Upper lobe of left lung (tissue), 6 donors: ENCODE measurements around the gene CHKB. TPM values are rescaled to one million over a fixed set of nuclear protein-coding genes. Genes with fewer than 3 reads are reported as not detected.

Experiments used
- ATAC-seq, 2 donors: fragments of 200-7000 bp; cut with Tn5 transposase; one replicate each; pipeline ENCODE4 v1.9.1; 2022; ENCODE audit warnings: mild to moderate bottlenecking in 2 of 2, moderate library complexity in 2 of 2; ENCODE audit not compliant: low FRiP score in 2 of 2
- DNase-seq, 2 donors: peaks; one replicate each; pipeline ENCODE4 v3.0.0-alpha.2; 2019 to 2020
- H3K27ac ChIP-seq, 4 donors: fragments of 200-600 bp; sonication (generic); one replicate each; pipeline ENCODE4 v1.5.1; 2016 to 2019
- H3K27me3 ChIP-seq, 4 donors: fragments of 200-600 bp; sonication (generic); one replicate each; pipeline ENCODE4 v1.5.1; 2017 to 2019
- H3K36me3 ChIP-seq, 4 donors: fragments of 200-600 bp; sonication (generic); one replicate each; pipeline ENCODE4 v1.5.1; 2016 to 2019
- H3K4me1 ChIP-seq, 4 donors: fragments of 200-600 bp; sonication (generic); one replicate each; pipeline ENCODE4 v1.5.1; 2018 to 2019
- H3K4me3 ChIP-seq, 4 donors: fragments of 200-600 bp; sonication (generic); one replicate each; pipeline ENCODE4 v1.5.1; 2017 to 2019; ENCODE audit warnings: mild to moderate bottlenecking in 2 of 4, moderate library complexity in 1 of 4
- H3K9me3 ChIP-seq, 4 donors: fragments of 200-600 bp; sonication (generic); one replicate each; pipeline ENCODE4 v1.5.1; 2018 to 2019
- EP300 ChIP-seq, 4 donors: sonication (generic); formaldehyde crosslinking; IDR thresholded peaks; one replicate each; pipeline ENCODE4 v1.5.1; 2017; ENCODE audit warnings: antibody characterized with exemption in 4 of 4, control low read depth in 2 of 4
- POLR2A ChIP-seq, 4 donors: fragments of 450-650 bp; IDR thresholded peaks; one replicate each; pipeline ENCODE4 v1.5.1; 2016 to 2017; ENCODE audit warnings: antibody characterized with exemption in 4 of 4, mild to moderate bottlenecking in 2 of 4
- POLR2AphosphoS5 ChIP-seq, 2 donors: sonication (generic); formaldehyde crosslinking; IDR thresholded peaks; one replicate each; pipeline ENCODE4 v1.5.1; 2017; ENCODE audit warnings: antibody characterized with exemption in 2 of 2
- WGBS, 2 donors: methylation state at CpG; one replicate each; pipeline ENCODE4 v1.1.5; 2017 to 2018; 5-methylcytosine and 5-hydroxymethylcytosine counted together
- total RNA-seq, 6 donors: library from RNA; depleted of rRNA in 4 of 6; stranded (reverse); fragments of >200 nt in 4 of 6; gene quantifications; one replicate each; pipeline versions ENCODE4 v1.1.0 to v1.2.1, GENCODE V29; 2016 to 2021
- TF ChIP-seq, protein P1 (sequence below), 6 experiments: fragments of 450-650 bp in 4 of 6; fragments of 200-600 bp in 2 of 6; sonication (generic) in 2 of 6; IDR thresholded peaks; one replicate each; pipeline ENCODE4 v1.5.1; 2016 to 2019; ENCODE audit warnings: antibody characterized with exemption in 6 of 6
- donor health status: DM: no; HTN: no; CAD: no; lungs with moderate emphysema.
- donor health status: DM: no; HTN: yes; CAD: no; lungs with severe emphysema.

The CHKB gene
- total RNA-seq, 6 donors from 2014 or later, result 42.7 to 294 (median 87.8) TPM

DNA sequence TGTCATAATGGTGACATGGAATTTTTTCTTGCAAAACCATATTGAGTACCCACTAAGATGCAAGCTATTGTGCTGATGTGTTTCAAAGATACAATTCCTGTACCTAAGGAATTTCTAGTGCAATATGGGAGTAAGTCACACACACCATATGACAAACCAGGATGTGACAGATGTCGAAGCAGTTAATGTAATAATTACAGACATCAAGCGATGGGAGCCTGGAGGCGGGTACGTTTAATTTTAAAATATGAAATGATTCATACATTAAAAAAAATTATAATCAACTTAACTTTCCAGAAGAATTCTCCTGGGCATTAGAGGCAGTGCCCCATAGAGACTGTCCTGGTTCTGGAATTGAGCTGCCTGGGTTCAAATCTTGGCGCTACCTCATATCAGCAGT lies 25.9 kb downstream of the CHKB start:
- no peaks in the 10 kb centered on the region for H3K9me3 ChIP-seq
- no peaks in the 10 kb centered on the region for H3K4me1 ChIP-seq
- ATAC-seq (no peak), DNase-seq (no peak)
- H3K4me3 ChIP-seq, result no peak overlapping the region
- no peak overlapping the region for H3K27ac ChIP-seq
- WGBS, 2 donors, result 87% methylated on average over 5 of the region's 5 CpGs
- no peaks in the 10 kb centered on the region for H3K27me3 ChIP-seq
- no peaks in the 10 kb centered on the region for H3K36me3 ChIP-seq
- TF ChIP-seq POLR2AphosphoS5 (IDR thresholded peaks at IDR 0.05) (no peak), EP300 (IDR thresholded peaks at IDR 0.05) (no peak), POLR2A (IDR thresholded peaks at IDR 0.05) (no peak)
- TF ChIP-seq, protein P1, sequence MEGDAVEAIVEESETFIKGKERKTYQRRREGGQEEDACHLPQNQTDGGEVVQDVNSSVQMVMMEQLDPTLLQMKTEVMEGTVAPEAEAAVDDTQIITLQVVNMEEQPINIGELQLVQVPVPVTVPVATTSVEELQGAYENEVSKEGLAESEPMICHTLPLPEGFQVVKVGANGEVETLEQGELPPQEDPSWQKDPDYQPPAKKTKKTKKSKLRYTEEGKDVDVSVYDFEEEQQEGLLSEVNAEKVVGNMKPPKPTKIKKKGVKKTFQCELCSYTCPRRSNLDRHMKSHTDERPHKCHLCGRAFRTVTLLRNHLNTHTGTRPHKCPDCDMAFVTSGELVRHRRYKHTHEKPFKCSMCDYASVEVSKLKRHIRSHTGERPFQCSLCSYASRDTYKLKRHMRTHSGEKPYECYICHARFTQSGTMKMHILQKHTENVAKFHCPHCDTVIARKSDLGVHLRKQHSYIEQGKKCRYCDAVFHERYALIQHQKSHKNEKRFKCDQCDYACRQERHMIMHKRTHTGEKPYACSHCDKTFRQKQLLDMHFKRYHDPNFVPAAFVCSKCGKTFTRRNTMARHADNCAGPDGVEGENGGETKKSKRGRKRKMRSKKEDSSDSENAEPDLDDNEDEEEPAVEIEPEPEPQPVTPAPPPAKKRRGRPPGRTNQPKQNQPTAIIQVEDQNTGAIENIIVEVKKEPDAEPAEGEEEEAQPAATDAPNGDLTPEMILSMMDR (IDR thresholded peaks at IDR 0.05), result no peak

DNA sequence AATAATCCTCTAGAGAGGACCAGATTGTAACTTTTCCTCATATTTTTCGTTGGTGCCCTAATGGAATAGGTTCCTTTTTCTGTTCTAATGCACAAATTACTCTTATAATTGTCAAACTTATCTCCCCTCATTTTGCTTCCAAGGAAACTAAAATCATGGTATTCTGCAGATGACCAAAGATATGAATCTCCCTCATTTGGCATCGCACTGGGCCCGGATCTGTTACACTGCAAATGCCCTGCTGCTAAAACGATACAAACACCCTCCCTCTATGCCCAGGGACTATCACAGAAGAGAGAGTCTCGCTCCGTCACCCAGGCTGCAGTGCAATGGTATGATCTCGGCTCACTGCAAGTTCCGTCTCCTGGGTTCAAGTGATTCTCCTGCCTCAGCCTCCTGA lies 29.3 kb downstream of the CHKB start:
- no peaks in the 10 kb centered on the region for H3K36me3 ChIP-seq
- TF ChIP-seq POLR2A (IDR thresholded peaks at IDR 0.05) (no peak), EP300 (IDR thresholded peaks at IDR 0.05) (no peak), POLR2AphosphoS5 (IDR thresholded peaks at IDR 0.05) (no peak)
- TF ChIP-seq, protein P1 (IDR thresholded peaks at IDR 0.05), result no peak
- H3K9me3 ChIP-seq, result no peaks in the 10 kb centered on the region
- peaks cover 0 to 9% (median 4%) of the 10 kb centered on the region in 4 donors for H3K27me3 ChIP-seq
- peaks cover 7 to 11% (median 9%) of the 10 kb centered on the region in 4 donors for H3K4me1 ChIP-seq
- H3K4me3 ChIP-seq, result no peak overlapping the region
- DNase-seq (no peak), ATAC-seq (no peak)
- WGBS, 2 donors, result 83 to 90% methylated on average over 8 of the region's 8 CpGs
- H3K27ac ChIP-seq, result no peak overlapping the region

DNA sequence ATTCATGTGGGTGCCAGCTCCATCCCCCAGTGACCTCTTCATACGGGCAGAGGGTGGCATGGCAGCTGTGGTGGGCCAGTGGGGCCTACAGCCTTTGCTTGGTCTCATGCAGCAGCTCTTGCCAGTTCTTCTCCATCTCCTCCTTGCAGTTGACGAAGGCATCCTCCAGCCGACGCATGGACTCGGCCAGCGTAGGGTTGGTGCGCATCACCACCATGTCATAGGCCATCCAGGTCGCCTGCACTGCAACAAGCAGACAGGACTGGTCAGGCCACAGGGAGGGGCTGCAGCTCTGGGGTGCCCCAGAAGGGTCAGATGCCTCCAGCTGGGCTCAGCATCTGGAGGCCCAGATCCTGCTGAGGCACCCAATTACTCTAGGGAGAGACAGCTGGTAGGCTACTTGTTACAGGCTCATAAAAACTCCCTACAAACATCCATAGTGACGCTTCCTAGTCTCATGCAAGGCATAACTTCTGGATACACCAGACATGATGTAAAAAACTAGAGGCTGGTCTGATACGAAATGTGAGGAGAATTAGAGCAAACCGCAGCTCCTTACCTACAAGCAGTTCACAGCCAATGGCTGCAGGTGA lies 31.4 kb downstream of the CHKB start:
- Histone ChIP-seq H3K9me3 (no peaks in the 10 kb centered on the region), H3K36me3 (no peaks in the 10 kb centered on the region), H3K4me3 (no peak overlapping the region), H3K27me3 (peaks cover 0 to 26% (median 9%) of the 10 kb centered on the region in 4 donors), H3K27ac (no peak overlapping the region), H3K4me1 (peaks cover 7 to 26% (median 15%) of the 10 kb centered on the region in 4 donors)
- DNase-seq (peak in 1 of 2 donors; percentile 67), ATAC-seq (no peak)
- 89 to 95% methylated on average over 11 of the region's 11 CpGs for WGBS, 2 donors
- TF ChIP-seq POLR2A (IDR thresholded peaks at IDR 0.05) (no peak), EP300 (IDR thresholded peaks at IDR 0.05) (no peak), POLR2AphosphoS5 (IDR thresholded peaks at IDR 0.05) (no peak)
- TF ChIP-seq, protein P1 (IDR thresholded peaks at IDR 0.05), result no peak

DNA sequence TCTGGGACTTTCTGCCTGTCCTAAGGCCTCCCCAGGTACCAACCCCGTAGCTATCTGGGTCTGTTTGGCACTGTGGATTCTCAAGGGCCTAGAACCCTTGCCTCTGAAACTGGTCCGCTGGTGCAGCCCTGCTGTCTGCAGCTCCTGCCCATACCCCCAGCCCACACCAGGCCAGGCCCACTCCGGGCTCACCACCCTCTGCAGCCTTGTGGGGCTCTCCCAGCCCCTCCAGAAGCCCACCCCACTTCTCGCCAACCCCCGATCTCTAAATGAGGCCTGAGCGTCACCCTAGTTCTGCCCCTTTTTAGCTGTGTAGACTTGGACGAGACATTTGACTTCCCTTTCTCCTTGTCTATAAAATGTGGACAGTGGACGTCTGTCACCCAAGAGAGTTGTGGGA lies 32.3 kb downstream of the CHKB start:
- Histone ChIP-seq H3K27me3 (peaks cover 0 to 29% (median 9%) of the 10 kb centered on the region in 4 donors), H3K36me3 (no peaks in the 10 kb centered on the region), H3K27ac (no peak overlapping the region), H3K4me1 (peaks cover 7 to 29% (median 17%) of the 10 kb centered on the region in 4 donors), H3K4me3 (no peak overlapping the region), H3K9me3 (no peaks in the 10 kb centered on the region)
- WGBS, 2 donors, result 91 to 97% methylated on average over 6 to 8 of the region's 8 CpGs
- TF ChIP-seq, protein P1 (IDR thresholded peaks at IDR 0.05), result no peak
- TF ChIP-seq POLR2AphosphoS5 (IDR thresholded peaks at IDR 0.05), result no peak
- no peak for TF ChIP-seq POLR2A (IDR thresholded peaks at IDR 0.05)
- no peak for TF ChIP-seq EP300 (IDR thresholded peaks at IDR 0.05)
- no peak for ATAC-seq
- DNase-seq, result no peak
